ENCODE data around the gene PPP1CB. TPM values are rescaled to one million over a fixed set of nuclear protein-coding genes. Genes with fewer than 3 reads are reported as not detected.

PPP1CB gene
- total and polyA plus RNA-seq, 4 donors = 26.2 to 75.4 (median 49.3) TPM

DNA sequence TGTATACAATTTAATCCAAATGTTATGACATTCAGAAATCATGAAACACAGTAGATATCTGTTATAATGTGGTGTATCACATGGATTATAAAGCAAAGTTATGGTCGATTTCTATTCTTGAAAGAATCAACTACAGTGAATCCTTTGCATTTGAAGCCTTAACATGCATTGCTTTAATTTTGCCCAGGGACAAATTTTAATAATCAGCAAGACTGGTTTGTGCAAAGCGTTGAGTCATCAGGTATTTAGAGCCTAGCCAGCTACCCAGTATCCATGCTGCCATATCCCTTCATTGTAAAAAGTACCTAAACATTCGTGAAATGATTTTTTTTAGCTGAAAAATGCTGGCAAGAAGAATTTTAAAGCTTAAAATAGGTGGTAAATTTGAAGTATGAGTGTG, 50.1 kb downstream of the PPP1CB start:
- WGBS = 94% methylated on average over 3 of the region's 3 CpGs

More for the DNA sequence above, 50.1 kb downstream of the PPP1CB start:
- Histone ChIP-seq H3K27ac (ENCODE audit: low read depth in 1 of 2, low read length in 2 of 2) (no peak overlapping the region), H3K9me3 (ENCODE audit: control insufficient read depth in 4 of 4, low read length in 3 of 4) (no peaks in the 10 kb centered on the region), H3K36me3 (ENCODE audit: control insufficient read depth in 4 of 4, insufficient read depth in 3 of 4, low read depth in 1 of 4, low read length in 3 of 4) (peaks cover 1 to 28% (median 14%) of the 10 kb centered on the region in 4 donors), H3K4me3 (ENCODE audit: low read depth in 1 of 3, low read length in 3 of 3) (no peak overlapping the region), H3K4me1 (ENCODE audit: control insufficient read depth in 4 of 4, insufficient read depth in 4 of 4, low read length in 3 of 4) (peaks cover 0 to 2% (median 0%) of the 10 kb centered on the region in 4 donors), H3K27me3 (ENCODE audit: control insufficient read depth in 4 of 4, insufficient read depth in 4 of 4, low read length in 3 of 4) (no peaks in the 10 kb centered on the region), H3K9ac (ENCODE audit: low read depth in 1 of 2, low read length in 2 of 2) (no peak overlapping the region)
- TF ChIP-seq GABPA (IDR thresholded peaks at IDR 0.05 in 1 of 2, conservative IDR thresholded peaks at IDR 0.05 in 1 of 2) (no peak), HNF4G (IDR thresholded peaks at IDR 0.05) (no peak), YY1 (IDR thresholded peaks at IDR 0.05) (no peak), SP1 (IDR thresholded peaks at IDR 0.05) (no peak), JUND (IDR thresholded peaks at IDR 0.05) (no peak), NR2F2 (IDR thresholded peaks at IDR 0.05) (no peak), FOXA2 (IDR thresholded peaks at IDR 0.05) (no peak), REST (IDR thresholded peaks at IDR 0.05) (no peak), EGR1 (IDR thresholded peaks at IDR 0.05; ENCODE audit: low read depth in 2 of 2) (no peak), RAD21 (IDR thresholded peaks at IDR 0.05) (no peak), FOXA1 (IDR thresholded peaks at IDR 0.05) (no peak), RXRA (IDR thresholded peaks at IDR 0.05) (no peak), TAF1 (conservative IDR thresholded peaks at IDR 0.05) (no peak), ATF3 (IDR thresholded peaks at IDR 0.05) (no peak)
- TF ChIP-seq, protein P1, sequence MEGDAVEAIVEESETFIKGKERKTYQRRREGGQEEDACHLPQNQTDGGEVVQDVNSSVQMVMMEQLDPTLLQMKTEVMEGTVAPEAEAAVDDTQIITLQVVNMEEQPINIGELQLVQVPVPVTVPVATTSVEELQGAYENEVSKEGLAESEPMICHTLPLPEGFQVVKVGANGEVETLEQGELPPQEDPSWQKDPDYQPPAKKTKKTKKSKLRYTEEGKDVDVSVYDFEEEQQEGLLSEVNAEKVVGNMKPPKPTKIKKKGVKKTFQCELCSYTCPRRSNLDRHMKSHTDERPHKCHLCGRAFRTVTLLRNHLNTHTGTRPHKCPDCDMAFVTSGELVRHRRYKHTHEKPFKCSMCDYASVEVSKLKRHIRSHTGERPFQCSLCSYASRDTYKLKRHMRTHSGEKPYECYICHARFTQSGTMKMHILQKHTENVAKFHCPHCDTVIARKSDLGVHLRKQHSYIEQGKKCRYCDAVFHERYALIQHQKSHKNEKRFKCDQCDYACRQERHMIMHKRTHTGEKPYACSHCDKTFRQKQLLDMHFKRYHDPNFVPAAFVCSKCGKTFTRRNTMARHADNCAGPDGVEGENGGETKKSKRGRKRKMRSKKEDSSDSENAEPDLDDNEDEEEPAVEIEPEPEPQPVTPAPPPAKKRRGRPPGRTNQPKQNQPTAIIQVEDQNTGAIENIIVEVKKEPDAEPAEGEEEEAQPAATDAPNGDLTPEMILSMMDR (IDR thresholded peaks at IDR 0.05; ENCODE audit: low read depth, low read length, missing input control) = no peak
- TF ChIP-seq, protein P2, sequence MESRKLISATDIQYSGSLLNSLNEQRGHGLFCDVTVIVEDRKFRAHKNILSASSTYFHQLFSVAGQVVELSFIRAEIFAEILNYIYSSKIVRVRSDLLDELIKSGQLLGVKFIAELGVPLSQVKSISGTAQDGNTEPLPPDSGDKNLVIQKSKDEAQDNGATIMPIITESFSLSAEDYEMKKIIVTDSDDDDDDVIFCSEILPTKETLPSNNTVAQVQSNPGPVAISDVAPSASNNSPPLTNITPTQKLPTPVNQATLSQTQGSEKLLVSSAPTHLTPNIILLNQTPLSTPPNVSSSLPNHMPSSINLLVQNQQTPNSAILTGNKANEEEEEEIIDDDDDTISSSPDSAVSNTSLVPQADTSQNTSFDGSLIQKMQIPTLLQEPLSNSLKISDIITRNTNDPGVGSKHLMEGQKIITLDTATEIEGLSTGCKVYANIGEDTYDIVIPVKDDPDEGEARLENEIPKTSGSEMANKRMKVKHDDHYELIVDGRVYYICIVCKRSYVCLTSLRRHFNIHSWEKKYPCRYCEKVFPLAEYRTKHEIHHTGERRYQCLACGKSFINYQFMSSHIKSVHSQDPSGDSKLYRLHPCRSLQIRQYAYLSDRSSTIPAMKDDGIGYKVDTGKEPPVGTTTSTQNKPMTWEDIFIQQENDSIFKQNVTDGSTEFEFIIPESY (IDR thresholded peaks at IDR 0.05) = no peak
- DNase-seq (ENCODE audit: low spot score) = no peak
